Measurements from ENCODE around the gene INVS. TPM values are rescaled to one million over a fixed set of nuclear protein-coding genes. Genes with fewer than 3 reads are reported as not detected.

INVS gene
- total RNA-seq, 1 donor from 2014 or later, result 20.3 TPM

GRCh38 chr9:100220936-100221335 lies 121.9 kb downstream of the INVS start:
- Mint-ChIP-seq H3K4me1 (ENCODE audit: unreplicated experiment) (peaks cover 2% of the 10 kb centered on the region), H3K36me3 (ENCODE audit: unreplicated experiment) (peaks cover 3% of the 10 kb centered on the region), H3K9me3 (ENCODE audit: unreplicated experiment) (no peaks in the 10 kb centered on the region), H3K27me3 (ENCODE audit: unreplicated experiment) (no peaks in the 10 kb centered on the region), H3K4me3 (ENCODE audit: unreplicated experiment) (no peak overlapping the region), H3K27ac (ENCODE audit: unreplicated experiment) (no peak overlapping the region)
- DNase-seq (ENCODE audit: extremely low spot score, unreplicated experiment), result no peak
- TF ChIP-seq, protein P1, sequence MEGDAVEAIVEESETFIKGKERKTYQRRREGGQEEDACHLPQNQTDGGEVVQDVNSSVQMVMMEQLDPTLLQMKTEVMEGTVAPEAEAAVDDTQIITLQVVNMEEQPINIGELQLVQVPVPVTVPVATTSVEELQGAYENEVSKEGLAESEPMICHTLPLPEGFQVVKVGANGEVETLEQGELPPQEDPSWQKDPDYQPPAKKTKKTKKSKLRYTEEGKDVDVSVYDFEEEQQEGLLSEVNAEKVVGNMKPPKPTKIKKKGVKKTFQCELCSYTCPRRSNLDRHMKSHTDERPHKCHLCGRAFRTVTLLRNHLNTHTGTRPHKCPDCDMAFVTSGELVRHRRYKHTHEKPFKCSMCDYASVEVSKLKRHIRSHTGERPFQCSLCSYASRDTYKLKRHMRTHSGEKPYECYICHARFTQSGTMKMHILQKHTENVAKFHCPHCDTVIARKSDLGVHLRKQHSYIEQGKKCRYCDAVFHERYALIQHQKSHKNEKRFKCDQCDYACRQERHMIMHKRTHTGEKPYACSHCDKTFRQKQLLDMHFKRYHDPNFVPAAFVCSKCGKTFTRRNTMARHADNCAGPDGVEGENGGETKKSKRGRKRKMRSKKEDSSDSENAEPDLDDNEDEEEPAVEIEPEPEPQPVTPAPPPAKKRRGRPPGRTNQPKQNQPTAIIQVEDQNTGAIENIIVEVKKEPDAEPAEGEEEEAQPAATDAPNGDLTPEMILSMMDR (IDR thresholded peaks at IDR 0.05), result no peak

DNA sequence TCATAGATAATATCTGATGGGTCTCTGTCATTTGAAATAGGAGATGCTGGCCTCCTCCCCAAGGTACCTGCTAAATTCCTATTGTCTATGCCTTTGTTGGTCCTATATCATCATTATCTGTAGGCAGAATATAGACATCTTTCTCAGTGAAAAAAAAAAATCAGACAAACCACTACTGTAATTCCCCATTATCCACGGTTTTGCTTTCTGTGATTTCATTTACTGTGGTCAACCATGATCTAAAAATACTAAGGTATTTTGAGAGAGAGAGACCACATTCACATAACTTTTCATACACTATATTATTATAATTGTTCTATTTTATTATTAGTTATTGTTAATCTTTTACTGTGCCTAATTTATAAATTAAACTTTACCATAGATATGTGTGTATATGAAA lies 122.5 kb downstream of the INVS start:
- no peak overlapping the region for H3K4me3 Mint-ChIP-seq (ENCODE audit: unreplicated experiment)
- peaks cover 2% of the 10 kb centered on the region for H3K4me1 Mint-ChIP-seq (ENCODE audit: unreplicated experiment)
- peaks cover 4% of the 10 kb centered on the region for H3K36me3 Mint-ChIP-seq (ENCODE audit: unreplicated experiment)
- no peak overlapping the region for H3K27ac Mint-ChIP-seq (ENCODE audit: unreplicated experiment)
- no peaks in the 10 kb centered on the region for H3K9me3 Mint-ChIP-seq (ENCODE audit: unreplicated experiment)
- no peaks in the 10 kb centered on the region for H3K27me3 Mint-ChIP-seq (ENCODE audit: unreplicated experiment)
- no peak for DNase-seq (ENCODE audit: extremely low spot score, unreplicated experiment)
- TF ChIP-seq, protein P1 (IDR thresholded peaks at IDR 0.05), result no peak

DNA sequence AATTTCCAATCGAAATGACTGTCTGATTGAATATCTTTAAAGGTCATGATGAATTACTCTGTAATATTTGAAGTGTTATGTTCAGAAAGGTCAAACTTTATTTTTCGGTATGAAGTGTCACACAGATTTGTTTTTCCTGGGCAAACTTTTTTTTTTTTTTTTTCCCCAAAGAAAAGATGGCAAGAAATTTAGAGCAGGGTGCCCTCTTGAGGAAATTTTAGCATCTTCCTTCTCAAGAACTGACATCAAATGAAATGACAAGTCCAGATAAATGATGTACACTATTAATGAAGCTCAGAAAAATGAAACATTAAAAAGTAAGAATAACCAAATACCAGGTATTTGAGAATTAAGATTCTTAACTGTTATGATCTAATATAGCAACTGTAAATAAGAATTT lies 123.6 kb downstream of the INVS start:
- Mint-ChIP-seq H3K4me3 (ENCODE audit: unreplicated experiment) (peak overlapping the region; percentile 41), H3K4me1 (ENCODE audit: unreplicated experiment) (peaks cover 2% of the 10 kb centered on the region), H3K27ac (ENCODE audit: unreplicated experiment) (no peak overlapping the region), H3K36me3 (ENCODE audit: unreplicated experiment) (peaks cover 8% of the 10 kb centered on the region), H3K27me3 (ENCODE audit: unreplicated experiment) (no peaks in the 10 kb centered on the region), H3K9me3 (ENCODE audit: unreplicated experiment) (no peaks in the 10 kb centered on the region)
- TF ChIP-seq, protein P1 (IDR thresholded peaks at IDR 0.05), result peak; percentile 71
- DNase-seq (ENCODE audit: extremely low spot score, unreplicated experiment), result no peak

- DNase-seq (ENCODE audit: extremely low spot score, unreplicated experiment), result no peak
- TF ChIP-seq, protein P1 (IDR thresholded peaks at IDR 0.05), result no peak
- no peak overlapping the region for H3K4me3 Mint-ChIP-seq (ENCODE audit: unreplicated experiment)
- no peak overlapping the region for H3K27ac Mint-ChIP-seq (ENCODE audit: unreplicated experiment)
- no peaks in the 10 kb centered on the region for H3K9me3 Mint-ChIP-seq (ENCODE audit: unreplicated experiment)
- H3K4me1 Mint-ChIP-seq (ENCODE audit: unreplicated experiment), result peaks cover under 1% of the 10 kb centered on the region
- no peaks in the 10 kb centered on the region for H3K27me3 Mint-ChIP-seq (ENCODE audit: unreplicated experiment)
- H3K36me3 Mint-ChIP-seq (ENCODE audit: unreplicated experiment), result peaks cover 30% of the 10 kb centered on the region
These were observed 128.6 kb downstream of the INVS start for GRCh38 chr9:100227636-100228035.

GRCh38 chr9:100228352-100228869 lies 129.4 kb downstream of the INVS start:
- no peak for DNase-seq (ENCODE audit: extremely low spot score, unreplicated experiment)
- Mint-ChIP-seq H3K9me3 (ENCODE audit: unreplicated experiment) (no peaks in the 10 kb centered on the region), H3K36me3 (ENCODE audit: unreplicated experiment) (peaks cover 36% of the 10 kb centered on the region), H3K27me3 (ENCODE audit: unreplicated experiment) (no peaks in the 10 kb centered on the region), H3K4me3 (ENCODE audit: unreplicated experiment) (no peak overlapping the region), H3K4me1 (ENCODE audit: unreplicated experiment) (no peaks in the 10 kb centered on the region), H3K27ac (ENCODE audit: unreplicated experiment) (no peak overlapping the region)
- TF ChIP-seq, protein P1 (IDR thresholded peaks at IDR 0.05), result no peak
